Pancreas (tissue), 10 donors: Measurements from ENCODE around the gene GAS7. TPM values are rescaled to one million over a fixed set of nuclear protein-coding genes. Genes with fewer than 3 reads are reported as not detected.

Experiments used
- ATAC-seq, 4 donors: fragments of 200-7000 bp; cut with Tn5 transposase; one replicate each; pipeline versions ENCODE4 v1.8.0 to v1.9.1; 2020; ENCODE audit warnings: mild to moderate bottlenecking in 4 of 4, moderate library complexity in 4 of 4
- DNase-seq, 6 donors: peaks; one replicate each; pipeline ENCODE4 v3.0.0-alpha.2; 2020
- FAIRE-seq: peaks from 2 replicates; lab custom pipeline; 2012; peaks lifted over from hg19 to GRCh38; lab: Jason Lieb, UNC
- H3K27ac ChIP-seq, 4 donors: fragments of 200-600 bp; sonication (generic); 1 replicate in 3 of 4; 2 replicates in 1 of 4; pipeline versions ENCODE4 v1.5.0 to v1.8.0; 2020
- H3K27me3 ChIP-seq, 4 donors: fragments of 200-600 bp; one replicate each; pipeline ENCODE4 v1.8.0; 2021
- H3K36me3 ChIP-seq, 3 donors: fragments of 200-600 bp; sonication (generic) in 1 of 3; one replicate each; pipeline versions ENCODE4 v1.5.0 to v1.8.0; 2020 to 2021
- H3K4me1 ChIP-seq, 3 donors: fragments of 200-600 bp; one replicate each; pipeline ENCODE4 v1.8.0; 2021
- H3K4me3 ChIP-seq, 4 donors: fragments of 200-600 bp; sonication (generic) in 2 of 4; one replicate each; pipeline versions ENCODE4 v1.5.0 to v1.8.0; 2020 to 2021
- H3K9me3 ChIP-seq, 4 donors: fragments of 200-600 bp; one replicate each; pipeline ENCODE4 v1.8.0; 2021
- CTCF ChIP-seq, 4 donors: fragments of 200-600 bp; sonication (generic) in 3 of 4; IDR thresholded peaks; one replicate each; pipeline versions ENCODE4 v1.5.0 to v1.8.0; 2021; ENCODE audit warnings: antibody characterized with exemption in 4 of 4
- WGBS, 2 donors: extraction: QIAGEN DNeasy Blood & Tissue Kit; methylation state at CpG; one replicate each; pipeline ENCODE4 v1.1.7; 2013; 5-methylcytosine and 5-hydroxymethylcytosine counted together
- intact Hi-C, 3 donors: fragments of 100-400 bp; cut with DNase I; formaldehyde crosslinking; loops; one replicate each; pipeline versions ENCODE4 v1.11.1 to v1.14.2; 2022
- polyA plus RNA-seq, 2 donors: library from polyadenylated mRNA; stranded (reverse); fragments of 200-250 nt; gene quantifications; one replicate each; pipeline ENCODE4 v1.2.3, GENCODE V29; 2013
- total RNA-seq, 6 donors: library from RNA; stranded (reverse); fragmentation: NEBNext Ultra II Directional in 4 of 6; extraction: Animal tissue kit (Norgen Biotek cat#: 25700) in 4 of 6; gene quantifications; one replicate each; pipeline versions ENCODE4 v1.2.1 to v1.2.4, GENCODE V29; 2021 to 2023
- donor health status: healthy with polysubstance abuse.
- donor health status: DM: no; HTN: no; CAD: no; lungs with moderate emphysema.
- donor health status: DM: no; HTN: no; CAD: no.
- donor health status: control.
- donor health status: control.
- donor health status: Bipolar disorder and iron deficiency.
- donor health status: DM: yes; HTN: yes; CAD: no.
- donor health status: DM: no; HTN: no; CAD: no.
- donor health status: DM: no; HTN: no; CAD: no.
- donor health status: DM: yes; HTN: yes; CAD: no.

Gene GAS7
- total and polyA plus RNA-seq, 8 donors: 1.9 to 22.9 (median 3.7) TPM

- WGBS, 2 donors: 32 to 42% methylated on average over 17 of the region's 17 CpGs
- intact Hi-C loops: no loop called here
- Histone ChIP-seq H3K4me3 (no peak overlapping the region), H3K9me3 (no peaks in the 10 kb centered on the region), H3K4me1 (no peaks in the 10 kb centered on the region), H3K27ac (no peak overlapping the region), H3K36me3 (no peaks in the 10 kb centered on the region), H3K27me3 (no peaks in the 10 kb centered on the region)
- peak in 3 of 4 donors; percentile 9 to 63 (median 55) for ATAC-seq
- TF ChIP-seq CTCF (IDR thresholded peaks at IDR 0.05): no peak
- DNase-seq: peak in 1 of 6 donors; percentile 40
- no peak for FAIRE-seq
Observed at GRCh38 chr17:10063730-10064241, 134.6 kb downstream of the GAS7 start.

- TF ChIP-seq CTCF (IDR thresholded peaks at IDR 0.05): no peak
- H3K4me1 ChIP-seq: no peaks in the 10 kb centered on the region
- H3K4me3 ChIP-seq: no peak overlapping the region
- ATAC-seq (peak in 2 of 4 donors; percentile 43 to 55), FAIRE-seq (no peak), DNase-seq (no peak)
- no peak overlapping the region for H3K27ac ChIP-seq
- intact Hi-C loops: no loop called here
- no peaks in the 10 kb centered on the region for H3K27me3 ChIP-seq
- WGBS, 2 donors: 75 to 90% methylated on average over 14 of the region's 14 CpGs
- no peaks in the 10 kb centered on the region for H3K9me3 ChIP-seq
- H3K36me3 ChIP-seq: no peaks in the 10 kb centered on the region
Observed at GRCh38 chr17:10062691-10063385, 135.6 kb downstream of the GAS7 start.

GRCh38 chr17:10061111-10061845 is 137.1 kb downstream of the GAS7 start:
- intact Hi-C loops: no loop called here
- FAIRE-seq (no peak), DNase-seq (no peak), ATAC-seq (peak in 3 of 4 donors; percentile 6 to 26 (median 12))
- Histone ChIP-seq H3K9me3 (no peaks in the 10 kb centered on the region), H3K4me3 (no peak overlapping the region), H3K27me3 (no peaks in the 10 kb centered on the region), H3K4me1 (no peaks in the 10 kb centered on the region), H3K27ac (no peak overlapping the region), H3K36me3 (no peaks in the 10 kb centered on the region)
- 53 to 59% methylated on average over 13 of the region's 13 CpGs for WGBS, 2 donors
- no peak for TF ChIP-seq CTCF (IDR thresholded peaks at IDR 0.05)

- intact Hi-C loops: no loop called here
- Histone ChIP-seq H3K4me1 (no peaks in the 10 kb centered on the region), H3K27ac (no peak overlapping the region), H3K27me3 (no peaks in the 10 kb centered on the region), H3K36me3 (no peaks in the 10 kb centered on the region), H3K9me3 (no peaks in the 10 kb centered on the region), H3K4me3 (no peak overlapping the region)
- ATAC-seq (no peak), DNase-seq (no peak), FAIRE-seq (no peak)
- TF ChIP-seq CTCF (IDR thresholded peaks at IDR 0.05): no peak
- WGBS, 2 donors: 72 to 81% methylated on average over 8 of the region's 8 CpGs
Observed at GRCh38 chr17:10060526-10060925, 137.9 kb downstream of the GAS7 start.
